Neuronal stem cell (in vitro differentiated cells): ENCODE data around the gene COQ2. TPM values are rescaled to one million over a fixed set of nuclear protein-coding genes. Genes with fewer than 3 reads are reported as not detected.

ENCODE experiments used
- DNase-seq: peaks from one replicate; pipeline ENCODE4 v3.0.0-alpha.2; 2013; ENCODE audit warnings: low spot score
- H2AFZ ChIP-seq: one replicate; pipeline ENCODE4 v1.6.1; 2013; ENCODE audit warnings: mild to moderate bottlenecking, low read length, inconsistent platforms
- H2AK5ac ChIP-seq: 2 replicates; pipeline ENCODE4 v1.6.1; 2013; ENCODE audit warnings: low read depth, mild to moderate bottlenecking, inconsistent platforms, low read length, moderate library complexity, mixed read lengths
- H2BK120ac ChIP-seq: 2 replicates; pipeline ENCODE4 v1.6.1; 2013; ENCODE audit warnings: low read depth, mild to moderate bottlenecking, inconsistent platforms, low read length, moderate library complexity, mixed read lengths
- H2BK12ac ChIP-seq: one replicate; pipeline ENCODE4 v1.6.1; 2013; ENCODE audit warnings: low read length, inconsistent platforms
- H2BK15ac ChIP-seq: 2 replicates; pipeline ENCODE4 v1.6.1; 2013; ENCODE audit warnings: mild to moderate bottlenecking, low read length, inconsistent platforms, mixed read lengths
- H2BK5ac ChIP-seq: one replicate; pipeline ENCODE4 v1.6.1; 2013; ENCODE audit warnings: inconsistent platforms, mild to moderate bottlenecking, low read length, moderate library complexity
- H3K14ac ChIP-seq: one replicate; pipeline ENCODE4 v1.6.1; 2013; ENCODE audit warnings: low read length, inconsistent platforms
- H3K18ac ChIP-seq: 2 replicates; pipeline ENCODE4 v1.6.1; 2013; ENCODE audit warnings: low read length, inconsistent platforms
- H3K23ac ChIP-seq: 2 replicates; pipeline ENCODE4 v1.6.1; 2013; ENCODE audit warnings: low read depth, mild to moderate bottlenecking, mixed read lengths, low read length, inconsistent platforms; ENCODE audit not compliant: poor library complexity
- H3K27ac ChIP-seq: replicated peaks from 3 replicates; pipeline ENCODE4 v1.5.1; 2013; ENCODE audit warnings: low read length, inconsistent platforms
- H3K27me3 ChIP-seq, 3 experiments: 2 replicates each; pipeline ENCODE4 v1.6.1; 2013; ENCODE audit warnings: low read length in 3 of 3, mild to moderate bottlenecking in 2 of 3, inconsistent platforms in 1 of 3, low read depth in 1 of 3, mixed read lengths in 1 of 3, moderate library complexity in 1 of 3; ENCODE audit not compliant: control insufficient read depth in 3 of 3, insufficient read depth in 3 of 3
- H3K36me3 ChIP-seq, 2 donors: replicated peaks in 1 of 2; 2 replicates each; pipeline ENCODE4 v1.6.1; 2013; ENCODE audit warnings: low read length in 2 of 2; ENCODE audit not compliant: control insufficient read depth in 2 of 2, insufficient read depth in 2 of 2
- H3K4ac ChIP-seq: 2 replicates; pipeline ENCODE4 v1.6.1; 2013; ENCODE audit warnings: inconsistent platforms, mild to moderate bottlenecking, low read length, moderate library complexity
- H3K4me1 ChIP-seq, 2 donors: 1 replicate in 1 of 2; 2 replicates in 1 of 2; pipeline ENCODE4 v1.6.1; 2013; ENCODE audit warnings: low read length in 2 of 2, low read depth in 1 of 2; ENCODE audit not compliant: control insufficient read depth in 2 of 2, insufficient read depth in 1 of 2
- H3K4me2 ChIP-seq: one replicate; pipeline ENCODE4 v1.6.1; 2013; ENCODE audit warnings: mild to moderate bottlenecking, low read length, inconsistent platforms; ENCODE audit not compliant: insufficient read depth, poor library complexity, severe bottlenecking
- H3K4me3 ChIP-seq, 2 donors: 2 replicates each; pipeline ENCODE4 v1.5.1; 2013; ENCODE audit warnings: low read length in 2 of 2, mild to moderate bottlenecking in 2 of 2, inconsistent platforms in 1 of 2, moderate library complexity in 1 of 2
- H3K79me1 ChIP-seq: one replicate; pipeline ENCODE4 v1.6.1; 2013; ENCODE audit warnings: low read depth, mild to moderate bottlenecking, inconsistent platforms, low read length, moderate library complexity
- H3K9ac ChIP-seq: one replicate; pipeline ENCODE4 v1.6.1; 2013; ENCODE audit warnings: mild to moderate bottlenecking, low read depth, low read length, inconsistent platforms; ENCODE audit not compliant: poor library complexity
- H3K9me3 ChIP-seq, 2 donors: replicated peaks in 1 of 2; 2 replicates each; pipeline versions ENCODE3 to v1.6.1; 2013; ENCODE audit warnings: low read length in 2 of 2, mild to moderate bottlenecking in 2 of 2, inconsistent platforms in 1 of 2, low read depth in 1 of 2, mixed read lengths in 1 of 2, moderate library complexity in 1 of 2; ENCODE audit not compliant: control insufficient read depth in 2 of 2, insufficient read depth in 1 of 2
- H4K8ac ChIP-seq: one replicate; pipeline ENCODE4 v1.6.1; 2013; ENCODE audit warnings: low read depth, mild to moderate bottlenecking, inconsistent platforms, low read length, moderate library complexity
- H4K91ac ChIP-seq: one replicate; pipeline ENCODE4 v1.6.1; 2013; ENCODE audit warnings: low read length, low read depth, mild to moderate bottlenecking, inconsistent platforms; ENCODE audit not compliant: poor library complexity
- WGBS, 2 donors: extraction: QIAGEN DNeasy Blood & Tissue Kit; methylation state at CpG; one replicate each; pipeline ENCODE4 v1.1.7; 2013; ENCODE audit warnings: missing lambda C conversion rate in 2 of 2, mixed read lengths in 1 of 2; ENCODE audit not compliant: insufficient read length in 2 of 2, insufficient replicate concordance in 1 of 2; ENCODE audit errors: extremely low coverage in 2 of 2; 5-methylcytosine and 5-hydroxymethylcytosine counted together
- small RNA-seq: library from polyadenylated mRNA; stranded (forward); fragments of <200 nt; extraction: miRNeasy Mini kit (QIAGEN cat#:217004); gene quantifications from one replicate; pipeline ENCODE3, GENCODE V24; 2013; ENCODE audit not compliant: insufficient read depth

Gene COQ2

GRCh38 chr4:83217721-83218522 lies 66.7 kb downstream of the COQ2 start:
- H2BK12ac ChIP-seq: no peak overlapping the region
- WGBS, 2 donors: no CpG with 5 or more reads among the region's 8 CpGs
- H2AFZ ChIP-seq: peak overlapping the region; percentile 37
- H4K91ac ChIP-seq: no peak overlapping the region
- H2BK5ac ChIP-seq: no peak overlapping the region
- no peak overlapping the region for H3K18ac ChIP-seq
- H3K27ac ChIP-seq: no peak overlapping the region
- no peak overlapping the region for H3K23ac ChIP-seq
- H3K4me2 ChIP-seq: no peak overlapping the region
- DNase-seq: no peak
- no peaks in the 10 kb centered on the region for H3K79me1 ChIP-seq
- no peaks in the 10 kb centered on the region for H3K9me3 ChIP-seq
- H4K8ac ChIP-seq: no peak overlapping the region
- no peak overlapping the region for H3K14ac ChIP-seq
- no peak overlapping the region for H2BK120ac ChIP-seq
- H3K9ac ChIP-seq: no peak overlapping the region
- H3K4ac ChIP-seq: no peak overlapping the region
- H3K27me3 ChIP-seq: no peaks in the 10 kb centered on the region
- no peak overlapping the region for H3K4me3 ChIP-seq
- no peak overlapping the region for H2AK5ac ChIP-seq
- H3K4me1 ChIP-seq: peaks cover 0 to 4% of the 10 kb centered on the region in 2 donors
- H2BK15ac ChIP-seq: no peak overlapping the region
- H3K36me3 ChIP-seq: no peaks in the 10 kb centered on the region

- H2AK5ac ChIP-seq: no peak overlapping the region
- H4K91ac ChIP-seq: no peak overlapping the region
- H3K4me3 ChIP-seq: no peak overlapping the region
- H3K4me2 ChIP-seq: no peak overlapping the region
- no peak for DNase-seq
- H3K14ac ChIP-seq: no peak overlapping the region
- peaks cover 0 to 4% of the 10 kb centered on the region in 2 donors for H3K4me1 ChIP-seq
- no peak overlapping the region for H3K9ac ChIP-seq
- no peaks in the 10 kb centered on the region for H3K27me3 ChIP-seq
- no peak overlapping the region for H2BK120ac ChIP-seq
- H2BK5ac ChIP-seq: no peak overlapping the region
- H3K79me1 ChIP-seq: no peaks in the 10 kb centered on the region
- no peak overlapping the region for H3K27ac ChIP-seq
- no peak overlapping the region for H2BK12ac ChIP-seq
- H4K8ac ChIP-seq: no peak overlapping the region
- H3K18ac ChIP-seq: no peak overlapping the region
- H2BK15ac ChIP-seq: no peak overlapping the region
- H3K36me3 ChIP-seq: no peaks in the 10 kb centered on the region
- no peak overlapping the region for H3K4ac ChIP-seq
- H3K23ac ChIP-seq: peak overlapping the region; percentile 61
- WGBS, 2 donors: no CpG with 5 or more reads among the region's 10 CpGs
- H2AFZ ChIP-seq: peak overlapping the region; percentile 37
- H3K9me3 ChIP-seq: no peaks in the 10 kb centered on the region
Measured at GRCh38 chr4:83216959-83217683, 67.5 kb downstream of the COQ2 start.

DNA sequence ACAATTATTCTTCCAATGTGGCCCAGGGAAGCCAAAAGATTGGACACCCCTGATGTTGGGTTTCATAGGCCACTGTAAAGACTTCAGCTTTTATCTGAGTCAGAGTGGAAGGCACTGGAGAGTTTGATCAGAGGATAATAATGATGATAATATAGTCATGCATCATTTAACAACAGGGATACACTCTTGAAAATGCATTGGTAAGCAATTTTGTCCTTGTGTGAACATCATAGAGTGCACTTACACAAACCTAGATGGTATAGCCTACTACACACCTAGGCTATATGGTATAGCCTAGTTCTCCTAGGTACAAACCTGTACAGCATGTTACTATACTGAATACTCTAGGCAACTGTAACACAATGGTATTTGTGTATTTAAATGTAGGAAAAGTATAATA lies 70.5 kb downstream of the COQ2 start:
- Histone ChIP-seq H3K27ac (no peak overlapping the region), H3K9ac (no peak overlapping the region), H4K8ac (no peak overlapping the region), H3K9me3 (no peaks in the 10 kb centered on the region), H3K4me2 (no peak overlapping the region), H2BK120ac (no peak overlapping the region), H3K14ac (no peak overlapping the region), H3K4ac (no peak overlapping the region), H2BK5ac (no peak overlapping the region), H3K18ac (no peak overlapping the region), H3K4me1 (no peaks in the 10 kb centered on the region), H2AK5ac (no peak overlapping the region), H3K79me1 (no peaks in the 10 kb centered on the region), H2AFZ (no peak overlapping the region), H2BK12ac (no peak overlapping the region), H3K4me3 (no peak overlapping the region), H3K36me3 (no peaks in the 10 kb centered on the region), H2BK15ac (no peak overlapping the region), H4K91ac (no peak overlapping the region), H3K23ac (no peak overlapping the region), H3K27me3 (no peaks in the 10 kb centered on the region)
- no peak for DNase-seq

Small RNA genes lying within 50 kb of the gene (small RNA-seq; reads per million reads assigned to genes)
- not detected for gene AC114781.3
